GM10266 (cell line): Measurements from ENCODE around the gene AUH.

Experiments used
- DNase-seq: peaks from one replicate; pipeline ENCODE4 v3.0.0; 2012; ENCODE audit errors: extremely low spot score
- TF ChIP-seq, protein P1 (sequence below): IDR thresholded peaks from 2 replicates; pipeline ENCODE4 v1.5.1; 2012; ENCODE audit warnings: mild to moderate bottlenecking, low read depth; ENCODE audit not compliant: control insufficient read depth, insufficient read depth; ENCODE audit errors: missing control alignments

Gene AUH

DNA sequence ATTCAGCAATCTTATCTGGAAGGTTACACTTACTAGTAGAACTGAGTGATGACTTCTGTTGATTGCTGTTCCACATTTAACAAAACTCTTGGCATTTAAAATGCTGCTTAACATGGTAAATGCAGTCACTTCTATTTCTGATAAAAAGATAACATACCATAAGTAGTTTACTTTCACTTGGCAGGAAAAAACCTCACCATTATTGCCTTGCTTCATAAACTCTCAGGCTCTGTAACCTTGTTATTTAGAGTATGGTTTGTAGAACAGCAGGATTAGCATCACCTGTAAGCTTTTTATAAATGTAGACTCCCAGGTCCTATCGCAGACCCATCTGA lies 55.5 kb downstream of the AUH start:
- DNase-seq, result no peak
- TF ChIP-seq, protein P1, sequence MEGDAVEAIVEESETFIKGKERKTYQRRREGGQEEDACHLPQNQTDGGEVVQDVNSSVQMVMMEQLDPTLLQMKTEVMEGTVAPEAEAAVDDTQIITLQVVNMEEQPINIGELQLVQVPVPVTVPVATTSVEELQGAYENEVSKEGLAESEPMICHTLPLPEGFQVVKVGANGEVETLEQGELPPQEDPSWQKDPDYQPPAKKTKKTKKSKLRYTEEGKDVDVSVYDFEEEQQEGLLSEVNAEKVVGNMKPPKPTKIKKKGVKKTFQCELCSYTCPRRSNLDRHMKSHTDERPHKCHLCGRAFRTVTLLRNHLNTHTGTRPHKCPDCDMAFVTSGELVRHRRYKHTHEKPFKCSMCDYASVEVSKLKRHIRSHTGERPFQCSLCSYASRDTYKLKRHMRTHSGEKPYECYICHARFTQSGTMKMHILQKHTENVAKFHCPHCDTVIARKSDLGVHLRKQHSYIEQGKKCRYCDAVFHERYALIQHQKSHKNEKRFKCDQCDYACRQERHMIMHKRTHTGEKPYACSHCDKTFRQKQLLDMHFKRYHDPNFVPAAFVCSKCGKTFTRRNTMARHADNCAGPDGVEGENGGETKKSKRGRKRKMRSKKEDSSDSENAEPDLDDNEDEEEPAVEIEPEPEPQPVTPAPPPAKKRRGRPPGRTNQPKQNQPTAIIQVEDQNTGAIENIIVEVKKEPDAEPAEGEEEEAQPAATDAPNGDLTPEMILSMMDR, result no peak

DNA sequence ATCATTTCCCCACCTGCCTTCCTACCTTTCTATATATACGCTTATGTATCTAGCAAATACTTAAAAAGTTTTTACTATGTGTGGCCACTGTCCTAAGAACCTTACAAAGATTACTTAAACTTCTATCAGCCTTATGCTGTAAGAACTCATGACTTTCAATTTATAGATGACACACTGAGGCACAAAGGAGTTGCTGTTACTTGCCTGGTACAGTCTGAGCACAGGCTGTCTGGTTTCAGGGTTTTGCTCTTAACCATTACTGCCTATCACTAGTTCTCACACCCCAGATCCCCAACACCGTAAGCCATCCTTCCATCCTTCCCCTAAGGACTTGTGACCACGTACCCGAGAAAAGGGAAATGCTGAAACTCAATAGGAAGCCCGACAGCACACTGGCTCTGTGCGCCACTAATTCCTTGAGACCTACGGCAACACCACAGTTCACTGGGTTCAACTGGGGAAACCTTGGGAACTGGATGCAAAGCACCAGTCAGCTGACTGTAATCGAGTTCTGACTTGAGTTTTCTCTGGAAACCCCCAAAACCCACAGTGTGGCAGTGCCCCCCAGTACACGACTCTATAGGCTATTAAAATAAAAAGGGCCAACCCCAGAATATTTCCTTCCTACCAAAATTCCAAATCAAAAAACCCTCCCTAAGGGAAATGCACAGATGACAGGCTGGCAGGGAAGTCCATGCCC lies 56.0 kb downstream of the AUH start:
- TF ChIP-seq, protein P1, result no peak
- no peak for DNase-seq

DNA sequence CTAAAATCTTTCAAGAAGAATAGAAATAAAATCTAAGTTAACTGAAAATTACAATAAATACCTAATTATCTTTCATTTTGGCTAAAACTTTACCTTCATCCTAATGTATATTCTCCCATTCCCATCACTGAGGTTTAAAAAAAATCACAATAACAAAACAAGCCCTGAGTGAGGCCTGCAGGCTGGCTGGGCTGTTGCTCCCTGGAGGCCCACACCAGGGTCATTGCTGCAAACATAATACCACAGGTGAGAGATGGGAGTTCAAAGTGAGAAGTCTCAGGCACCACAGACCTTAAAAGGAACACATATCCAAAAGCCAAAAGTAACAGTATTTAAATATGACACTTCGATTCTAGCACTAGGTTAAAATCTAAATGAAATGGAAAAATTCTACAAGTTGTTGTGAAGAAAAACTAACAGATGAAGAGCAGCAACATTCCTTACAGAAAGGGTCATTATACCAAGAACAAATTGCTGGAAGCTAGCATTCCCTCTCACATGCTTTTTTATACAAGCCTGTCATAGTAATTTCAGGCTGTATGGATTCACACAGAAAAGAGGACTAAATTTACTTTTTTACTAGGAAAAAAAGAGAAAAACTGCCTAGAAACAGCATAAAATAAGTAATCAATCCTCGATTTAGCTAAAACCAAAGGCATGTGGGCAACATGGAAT lies 57.8 kb downstream of the AUH start:
- TF ChIP-seq, protein P1, result no peak
- no peak for DNase-seq

DNA sequence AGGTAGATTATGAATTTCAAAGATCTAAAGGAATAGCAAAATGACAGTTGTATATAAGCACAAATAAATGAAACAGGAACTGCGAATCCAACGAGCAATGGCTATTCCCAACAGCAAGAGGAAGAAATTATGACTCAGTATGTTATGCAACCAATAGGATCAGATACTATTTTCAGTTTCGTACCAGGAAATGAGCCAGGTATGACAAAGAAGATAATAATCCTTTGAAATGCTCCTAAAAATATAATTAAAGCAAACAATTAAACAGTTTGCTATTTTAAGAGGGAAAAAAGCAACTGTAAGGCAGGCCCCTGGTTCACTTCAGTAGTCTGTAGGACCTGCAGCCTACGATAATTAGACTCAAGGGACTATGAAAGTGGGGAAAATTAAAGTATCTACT lies 58.9 kb downstream of the AUH start:
- TF ChIP-seq, protein P1, result no peak
- DNase-seq, result no peak

DNA sequence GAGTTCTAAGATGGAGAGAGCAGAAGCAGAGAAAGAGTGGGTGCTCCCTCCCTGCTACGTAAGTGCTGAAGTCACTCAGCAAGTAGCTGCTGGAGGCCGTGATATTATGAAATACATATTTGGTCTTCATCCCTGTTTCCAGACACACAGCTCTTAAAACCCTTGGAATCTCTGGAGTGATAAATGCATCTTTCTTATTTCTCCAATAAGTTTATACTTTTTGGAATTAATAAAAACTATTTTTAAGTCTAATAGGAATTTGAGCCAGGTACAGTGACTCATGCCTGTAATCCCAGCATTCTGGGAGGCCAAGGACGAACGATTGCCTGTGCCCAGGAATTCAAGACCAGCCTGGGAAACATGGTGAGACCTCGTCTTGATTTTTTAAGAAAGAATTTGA lies 60.6 kb downstream of the AUH start:
- no peak for DNase-seq
- TF ChIP-seq, protein P1, result no peak

DNA sequence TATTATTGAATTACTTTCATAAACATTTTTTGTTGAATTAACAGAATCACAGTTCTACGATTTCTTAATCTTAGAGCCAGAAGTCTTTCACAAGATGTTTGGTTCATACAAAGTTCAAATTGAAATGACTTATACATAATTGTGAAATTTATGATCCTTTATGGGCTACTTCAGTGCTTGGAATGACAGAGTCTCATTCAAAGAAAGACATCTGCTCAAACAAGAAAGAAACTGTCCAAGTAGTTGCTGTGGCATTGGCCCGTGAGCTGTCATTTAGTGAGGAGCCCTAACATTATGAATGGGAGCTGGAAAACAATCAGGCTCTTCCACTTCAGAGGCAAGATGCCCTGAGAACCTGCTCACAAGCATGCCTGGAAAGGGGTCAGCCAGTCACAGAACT lies 63.4 kb downstream of the AUH start:
- TF ChIP-seq, protein P1, result no peak
- no peak for DNase-seq

DNA sequence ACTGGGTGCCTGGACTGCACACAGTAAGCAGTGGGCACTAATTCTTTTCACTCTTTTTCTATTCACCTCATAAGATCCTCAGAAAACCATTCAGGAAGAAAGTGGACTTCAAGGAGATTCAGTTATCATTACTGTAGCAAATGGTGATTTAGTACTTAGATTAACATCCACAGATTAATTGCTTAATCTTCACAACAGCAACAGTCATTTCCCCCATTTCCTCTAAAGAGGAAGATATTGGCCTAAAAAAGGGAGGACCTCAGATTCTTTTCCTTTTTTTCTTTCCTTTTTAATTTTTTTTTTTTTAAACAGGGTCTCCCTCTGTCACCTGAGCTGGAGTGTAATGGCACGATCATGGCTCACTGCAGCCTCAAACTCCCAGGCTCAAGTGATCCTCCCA lies 64.4 kb downstream of the AUH start:
- TF ChIP-seq, protein P1, result no peak
- no peak for DNase-seq
